Osteocyte (in vitro differentiated cells): ENCODE results near the gene ATXN1. TPM values are rescaled to one million over a fixed set of nuclear protein-coding genes. Genes with fewer than 3 reads are reported as not detected.

Experiments used
- DNase-seq: peaks from one replicate; pipeline ENCODE4 v3.0.0; 2021; ENCODE audit warnings: mixed read lengths; ENCODE audit not compliant: unreplicated experiment; ENCODE audit errors: extremely low spot score
- H3K27ac Mint-ChIP-seq: one replicate; pipeline ENCODE4 v1.8.0; 2021; ENCODE audit warnings: mild to moderate bottlenecking, mixed read lengths; ENCODE audit not compliant: unreplicated experiment
- H3K27me3 Mint-ChIP-seq: one replicate; pipeline ENCODE4 v1.8.0; 2021; ENCODE audit warnings: mixed read lengths; ENCODE audit not compliant: unreplicated experiment
- H3K36me3 Mint-ChIP-seq: one replicate; pipeline ENCODE4 v1.8.0; 2021; ENCODE audit warnings: mixed read lengths; ENCODE audit not compliant: unreplicated experiment
- H3K4me1 Mint-ChIP-seq: one replicate; pipeline ENCODE4 v1.8.0; 2021; ENCODE audit warnings: mixed read lengths; ENCODE audit not compliant: unreplicated experiment
- H3K4me3 Mint-ChIP-seq: one replicate; pipeline ENCODE4 v1.8.0; 2021; ENCODE audit warnings: mild to moderate bottlenecking, moderate library complexity, mixed read lengths; ENCODE audit not compliant: unreplicated experiment
- H3K9me3 Mint-ChIP-seq: one replicate; pipeline ENCODE4 v1.8.0; 2021; ENCODE audit warnings: mixed read lengths; ENCODE audit not compliant: unreplicated experiment
- total RNA-seq: library from RNA; stranded (reverse); gene quantifications from 2 replicates; pipeline ENCODE4 v1.2.1, GENCODE V29; 2021
- TF ChIP-seq, protein P1 (sequence below): fragments of 200-600 bp; sonication (generic); IDR thresholded peaks from 2 replicates; pipeline ENCODE4 v1.5.0; 2021; ENCODE audit warnings: antibody characterized with exemption, mild to moderate bottlenecking, moderate library complexity

Gene ATXN1
- total RNA-seq, 1 donor from 2014 or later, result 54.4 TPM

DNA sequence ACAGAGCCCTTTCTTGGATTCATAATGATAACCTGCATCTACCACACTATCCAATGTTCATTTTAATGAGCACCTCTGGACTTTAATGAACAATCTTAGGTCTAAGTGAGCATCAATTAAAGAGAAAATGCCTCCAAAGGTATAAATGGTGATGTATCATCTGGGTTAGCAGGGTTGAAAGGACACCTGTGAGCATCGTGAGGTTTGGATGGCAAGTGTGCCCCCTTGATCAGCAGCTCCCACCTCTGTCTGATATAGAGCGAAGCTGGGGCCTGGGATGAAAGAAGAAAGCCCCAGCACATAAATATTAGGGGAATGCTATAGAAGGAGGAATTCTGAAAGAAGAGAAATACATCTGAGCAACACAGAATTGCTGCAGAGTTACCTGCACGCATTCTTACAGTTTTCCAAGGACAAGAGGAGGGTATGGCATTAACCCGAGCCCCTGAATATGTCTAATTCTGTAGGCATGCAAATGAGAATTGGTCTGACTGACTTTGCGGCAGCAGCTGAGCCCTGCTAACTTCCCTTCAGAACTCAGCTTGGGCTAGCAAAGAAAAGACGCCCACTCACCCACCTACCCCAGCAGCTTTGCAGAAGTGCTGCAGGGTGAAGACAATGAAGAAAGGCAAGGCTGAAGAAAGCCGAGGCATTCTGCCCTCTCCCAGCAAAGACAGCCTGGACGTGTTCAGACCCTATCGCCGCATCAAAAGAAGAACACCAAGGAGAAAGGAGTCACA lies 386.6 kb downstream of the ATXN1 start:
- Mint-ChIP-seq H3K27ac (no peak overlapping the region), H3K27me3 (no peaks in the 10 kb centered on the region), H3K4me1 (peaks cover 3% of the 10 kb centered on the region), H3K9me3 (no peaks in the 10 kb centered on the region), H3K4me3 (no peak overlapping the region), H3K36me3 (peaks cover 9% of the 10 kb centered on the region)
- TF ChIP-seq, protein P1, sequence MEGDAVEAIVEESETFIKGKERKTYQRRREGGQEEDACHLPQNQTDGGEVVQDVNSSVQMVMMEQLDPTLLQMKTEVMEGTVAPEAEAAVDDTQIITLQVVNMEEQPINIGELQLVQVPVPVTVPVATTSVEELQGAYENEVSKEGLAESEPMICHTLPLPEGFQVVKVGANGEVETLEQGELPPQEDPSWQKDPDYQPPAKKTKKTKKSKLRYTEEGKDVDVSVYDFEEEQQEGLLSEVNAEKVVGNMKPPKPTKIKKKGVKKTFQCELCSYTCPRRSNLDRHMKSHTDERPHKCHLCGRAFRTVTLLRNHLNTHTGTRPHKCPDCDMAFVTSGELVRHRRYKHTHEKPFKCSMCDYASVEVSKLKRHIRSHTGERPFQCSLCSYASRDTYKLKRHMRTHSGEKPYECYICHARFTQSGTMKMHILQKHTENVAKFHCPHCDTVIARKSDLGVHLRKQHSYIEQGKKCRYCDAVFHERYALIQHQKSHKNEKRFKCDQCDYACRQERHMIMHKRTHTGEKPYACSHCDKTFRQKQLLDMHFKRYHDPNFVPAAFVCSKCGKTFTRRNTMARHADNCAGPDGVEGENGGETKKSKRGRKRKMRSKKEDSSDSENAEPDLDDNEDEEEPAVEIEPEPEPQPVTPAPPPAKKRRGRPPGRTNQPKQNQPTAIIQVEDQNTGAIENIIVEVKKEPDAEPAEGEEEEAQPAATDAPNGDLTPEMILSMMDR, result no peak
- DNase-seq, result no peak

DNA sequence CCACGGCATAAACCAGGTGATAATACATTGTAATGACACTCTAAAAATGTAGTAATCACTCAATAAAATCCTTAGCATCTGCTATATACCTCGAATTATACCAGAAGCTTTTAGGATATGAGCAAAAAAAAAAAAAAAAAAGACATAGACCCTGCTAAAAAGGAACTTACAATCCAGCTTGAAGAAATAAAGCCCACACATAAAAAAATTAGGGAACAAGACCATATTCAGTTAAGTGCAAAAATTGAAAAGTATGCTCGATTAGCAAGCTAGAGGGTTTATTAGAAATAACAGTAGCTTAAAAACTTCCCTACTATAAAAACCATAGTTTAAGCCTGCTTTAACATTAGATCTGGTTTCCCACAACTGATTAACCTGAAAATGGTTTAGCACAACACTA lies 387.2 kb downstream of the ATXN1 start:
- Mint-ChIP-seq H3K27ac (no peak overlapping the region), H3K4me1 (peaks cover 6% of the 10 kb centered on the region), H3K36me3 (peaks cover 11% of the 10 kb centered on the region), H3K9me3 (no peaks in the 10 kb centered on the region), H3K4me3 (no peak overlapping the region), H3K27me3 (no peaks in the 10 kb centered on the region)
- TF ChIP-seq, protein P1, result no peak
- DNase-seq, result no peak

DNA sequence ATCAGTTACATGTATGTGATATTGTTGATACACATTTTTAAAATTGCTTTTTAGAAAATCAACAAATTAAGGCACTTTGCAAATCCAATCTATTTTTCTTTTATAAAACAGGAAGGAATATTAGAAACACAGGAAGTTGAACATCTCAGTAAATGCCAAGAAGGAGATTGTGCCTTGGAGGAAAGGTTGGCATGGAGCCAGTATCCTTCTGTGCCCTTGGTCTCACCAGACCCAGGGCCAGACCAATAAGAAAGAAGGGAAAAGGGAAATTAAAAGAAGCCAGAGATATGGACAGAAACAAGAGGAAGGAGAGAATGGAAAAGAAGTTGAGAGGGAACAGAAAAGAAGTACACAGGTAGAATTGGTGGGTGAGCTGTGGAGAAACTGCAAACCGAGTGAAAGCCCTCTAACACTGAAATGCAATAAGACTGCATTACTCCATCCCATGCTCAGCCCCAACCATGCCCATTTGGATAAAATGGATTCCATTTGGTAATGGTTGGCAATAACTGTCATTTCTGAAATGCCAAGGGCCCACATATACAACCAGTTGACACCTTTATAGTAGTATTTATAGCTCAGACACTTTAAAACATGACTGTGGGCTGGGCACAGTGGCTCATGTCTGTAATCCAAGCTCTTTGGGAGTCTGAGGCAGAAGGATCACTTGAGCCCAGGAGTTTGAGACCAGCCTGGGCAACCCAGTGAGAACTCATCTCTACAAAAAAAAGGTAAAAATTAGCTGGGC lies 389.1 kb downstream of the ATXN1 start:
- DNase-seq, result no peak
- Mint-ChIP-seq H3K9me3 (no peaks in the 10 kb centered on the region), H3K27ac (no peak overlapping the region)

GRCh38 chr6:16371401-16371800 lies 389.9 kb downstream of the ATXN1 start:
- Mint-ChIP-seq H3K36me3 (peaks cover 7% of the 10 kb centered on the region), H3K9me3 (no peaks in the 10 kb centered on the region), H3K4me1 (peaks cover 14% of the 10 kb centered on the region), H3K27me3 (no peaks in the 10 kb centered on the region), H3K4me3 (no peak overlapping the region), H3K27ac (no peak overlapping the region)
- DNase-seq, result no peak
- TF ChIP-seq, protein P1, result no peak

More for the DNA sequence above, 389.1 kb downstream of the ATXN1 start:
- TF ChIP-seq, protein P1, result no peak
- Mint-ChIP-seq H3K4me1 (peaks cover 9% of the 10 kb centered on the region), H3K27me3 (no peaks in the 10 kb centered on the region), H3K36me3 (peaks cover 9% of the 10 kb centered on the region), H3K4me3 (no peak overlapping the region)

- no peaks in the 10 kb centered on the region for H3K9me3 Mint-ChIP-seq
- H3K27me3 Mint-ChIP-seq, result no peaks in the 10 kb centered on the region
- no peak for DNase-seq
- no peak overlapping the region for H3K27ac Mint-ChIP-seq
- peaks cover 7% of the 10 kb centered on the region for H3K36me3 Mint-ChIP-seq
- TF ChIP-seq, protein P1, result no peak
- H3K4me3 Mint-ChIP-seq, result no peak overlapping the region
- peaks cover 14% of the 10 kb centered on the region for H3K4me1 Mint-ChIP-seq
Measured at GRCh38 chr6:16370943-16371342, 390.3 kb downstream of the ATXN1 start.
